H9 (cell line): ENCODE measurements around the gene SDR42E1. TPM values are rescaled to one million over a fixed set of nuclear protein-coding genes. Genes with fewer than 3 reads are reported as not detected.

Experiments
- DNase-seq: peaks from one replicate; pipeline ENCODE4 v3.0.0-alpha.2; 2017
- H2AFZ ChIP-seq: one replicate; pipeline ENCODE4 v1.6.1; 2013; ENCODE audit warnings: mild to moderate bottlenecking, low read length, control low read depth, moderate library complexity
- H2AK5ac ChIP-seq: 2 replicates; pipeline ENCODE4 v1.6.1; 2013; ENCODE audit warnings: low read length, control low read depth, mixed read lengths; ENCODE audit not compliant: insufficient read length
- H2BK120ac ChIP-seq: one replicate; pipeline ENCODE4 v1.6.1; 2013; ENCODE audit warnings: low read depth, mild to moderate bottlenecking, low read length, control low read depth, inconsistent platforms; ENCODE audit not compliant: poor library complexity, severe bottlenecking
- H2BK12ac ChIP-seq: 2 replicates; pipeline ENCODE4 v1.6.1; 2013; ENCODE audit warnings: low read length, control low read depth, mixed read lengths, low read depth; ENCODE audit not compliant: insufficient read length
- H2BK15ac ChIP-seq: 2 replicates; pipeline ENCODE4 v1.6.1; 2013; ENCODE audit warnings: low read depth, low read length, control low read depth
- H2BK20ac ChIP-seq: one replicate; pipeline ENCODE4 v1.6.1; 2013; ENCODE audit warnings: low read depth, mild to moderate bottlenecking, low read length, control low read depth, inconsistent platforms; ENCODE audit not compliant: poor library complexity, severe bottlenecking
- H2BK5ac ChIP-seq: 2 replicates; pipeline ENCODE4 v1.6.1; 2013; ENCODE audit warnings: low read length, control low read depth, mixed read lengths; ENCODE audit not compliant: insufficient read length
- H3K14ac ChIP-seq: 2 replicates; pipeline ENCODE4 v1.6.1; 2013; ENCODE audit warnings: low read length, control low read depth; ENCODE audit not compliant: insufficient read depth
- H3K18ac ChIP-seq: 2 replicates; pipeline ENCODE4 v1.6.1; 2013; ENCODE audit warnings: low read depth, mild to moderate bottlenecking, mixed read lengths, low read length, control low read depth; ENCODE audit not compliant: insufficient read length
- H3K23ac ChIP-seq: 2 replicates; pipeline ENCODE4 v1.6.1; 2013; ENCODE audit warnings: low read length, control low read depth, mixed read lengths, low read depth; ENCODE audit not compliant: insufficient read length
- H3K23me2 ChIP-seq: 2 replicates; pipeline ENCODE4 v1.6.1; 2013; ENCODE audit warnings: low read depth, mild to moderate bottlenecking, mixed read lengths, low read length, control low read depth; ENCODE audit not compliant: insufficient read length, poor library complexity, severe bottlenecking
- H3K27ac ChIP-seq: 2 replicates; pipeline ENCODE4 v1.5.1; 2013; ENCODE audit warnings: low read length, control low read depth, mixed read lengths, low read depth; ENCODE audit not compliant: insufficient read length
- H3K27me3 ChIP-seq: 2 replicates; pipeline ENCODE4 v1.6.1; 2013; ENCODE audit warnings: low read length, control low read depth, inconsistent platforms; ENCODE audit not compliant: insufficient read depth
- H3K4ac ChIP-seq: 2 replicates; pipeline ENCODE4 v1.6.1; 2013; ENCODE audit warnings: low read depth, mild to moderate bottlenecking, control low read depth, inconsistent platforms, low read length, moderate library complexity
- H3K4me1 ChIP-seq: 2 replicates; pipeline ENCODE4 v1.6.1; 2013; ENCODE audit warnings: low read length, control low read depth, inconsistent platforms; ENCODE audit not compliant: insufficient read depth
- H3K4me2 ChIP-seq: 2 replicates; pipeline ENCODE4 v1.6.1; 2013; ENCODE audit warnings: low read length, control low read depth, mixed read lengths; ENCODE audit not compliant: insufficient read length, insufficient read depth
- H3K56ac ChIP-seq: 2 replicates; pipeline ENCODE4 v1.6.1; 2013; ENCODE audit warnings: low read depth, mild to moderate bottlenecking, mixed read lengths, low read length, control low read depth; ENCODE audit not compliant: insufficient read length
- H3K79me1 ChIP-seq: 2 replicates; pipeline ENCODE4 v1.6.1; 2013; ENCODE audit warnings: low read depth, mild to moderate bottlenecking, moderate library complexity, low read length, control low read depth, inconsistent platforms; ENCODE audit not compliant: insufficient read depth, poor library complexity, severe bottlenecking
- H3K79me2 ChIP-seq: 2 replicates; pipeline ENCODE4 v1.6.1; 2013; ENCODE audit warnings: low read length, control low read depth, inconsistent platforms; ENCODE audit not compliant: insufficient read depth
- H3K9ac ChIP-seq: 2 replicates; pipeline ENCODE4 v1.6.1; 2013; ENCODE audit warnings: low read length, control low read depth, mixed read lengths; ENCODE audit not compliant: insufficient read length; ENCODE audit errors: extremely low read depth
- H3K9me3 ChIP-seq: one replicate; pipeline ENCODE4 v1.6.1; 2013; ENCODE audit warnings: low read depth, low read length, inconsistent platforms; ENCODE audit not compliant: control insufficient read depth
- H3T11ph ChIP-seq: one replicate; pipeline ENCODE4 v1.6.1; 2013; ENCODE audit warnings: mild to moderate bottlenecking, low read length, control low read depth, inconsistent platforms
- H4K20me1 ChIP-seq: one replicate; pipeline ENCODE4 v1.6.1; 2013; ENCODE audit not compliant: control insufficient read depth, insufficient read length, insufficient read depth
- H4K5ac ChIP-seq: 2 replicates; pipeline ENCODE4 v1.6.1; 2013; ENCODE audit warnings: low read depth, mild to moderate bottlenecking, mixed read lengths, low read length, control low read depth; ENCODE audit not compliant: insufficient read length
- H4K8ac ChIP-seq: replicated peaks from 2 replicates; pipeline ENCODE4 v1.6.1; 2013; ENCODE audit warnings: low read length, control low read depth, mixed read lengths, low read depth; ENCODE audit not compliant: insufficient read length
- H4K91ac ChIP-seq: 2 replicates; pipeline ENCODE4 v1.6.1; 2013; ENCODE audit warnings: low read depth, mild to moderate bottlenecking, moderate library complexity, mixed read lengths, low read length, control low read depth; ENCODE audit not compliant: insufficient read length
- H3K27ac Mint-ChIP-seq, 3 experiments: 2 replicates in 2 of 3; 3 replicates in 1 of 3; pipeline ENCODE4 v1.8.0; 2020 to 2021; ENCODE audit warnings: mixed read lengths in 3 of 3, mild to moderate bottlenecking in 1 of 3, moderate library complexity in 1 of 3
- H3K27me3 Mint-ChIP-seq: 2 replicates; pipeline ENCODE4 v1.8.0; 2021; ENCODE audit warnings: low read depth, mild to moderate bottlenecking, moderate library complexity, mixed read lengths
- H3K36me3 Mint-ChIP-seq, 3 experiments: 2 replicates in 2 of 3; 3 replicates in 1 of 3; pipeline ENCODE4 v1.8.0; 2020 to 2021; ENCODE audit warnings: low read depth in 3 of 3, mixed read lengths in 3 of 3; ENCODE audit not compliant: insufficient read depth in 1 of 3
- H3K4me1 Mint-ChIP-seq, 2 experiments: 2 replicates each; pipeline ENCODE4 v1.8.0; 2020; ENCODE audit warnings: mixed read lengths in 2 of 2
- H3K4me3 Mint-ChIP-seq, 2 experiments: 2 replicates in 1 of 2; 3 replicates in 1 of 2; pipeline ENCODE4 v1.8.0; 2020 to 2021; ENCODE audit warnings: mild to moderate bottlenecking in 2 of 2, mixed read lengths in 2 of 2, moderate library complexity in 1 of 2
- H3K9me3 Mint-ChIP-seq, 2 experiments: 2 replicates in 1 of 2; 3 replicates in 1 of 2; pipeline ENCODE4 v1.8.0; 2020; ENCODE audit warnings: mild to moderate bottlenecking in 2 of 2, mixed read lengths in 2 of 2, moderate library complexity in 1 of 2
- CTCF ChIP-seq: fragments of 200-600 bp; sonication (generic); conservative IDR thresholded peaks from 3 replicates; pipeline ENCODE4 v1.8.0; 2021; ENCODE audit warnings: antibody characterized with exemption, mild to moderate bottlenecking
- WGBS: extraction: QIAGEN DNeasy Blood & Tissue Kit; methylation state at CpG from one replicate; pipeline ENCODE4 v1.1.7; 2013; ENCODE audit warnings: missing lambda C conversion rate, low lambda C conversion rate, mixed read lengths; ENCODE audit not compliant: insufficient read length; ENCODE audit errors: extremely low coverage; 5-methylcytosine and 5-hydroxymethylcytosine counted together
- long read RNA-seq: library from polyadenylated mRNA; unstranded; transcript quantifications from one replicate; pipeline ENCODE4 v2.0.0, GENCODE V29; 2020
- total RNA-seq: library from RNA; stranded (reverse); gene quantifications from 2 replicates; pipeline ENCODE4 v1.2.1, GENCODE V29; 2021

Gene SDR42E1
- 0.02 TPM in 1 of 2 replicates, not detected in the other for total RNA-seq
- long read RNA-seq, partial matches to known transcripts = 0 of 1 reads
- long read RNA-seq, other reads (novel, unspliced or antisense) = 0 of 1 reads

- H2BK15ac ChIP-seq = no peak within 1 kb of the TSS
- H3K9me3 ChIP-seq = peaks cover 5% of the 10 kb centered on the region
- DNase-seq = no peak
- H3K23ac ChIP-seq = no peak within 1 kb of the TSS
- H3K23me2 ChIP-seq = no peaks in the 10 kb centered on the region
- no CpG with 5 or more reads among the region's 32 CpGs for WGBS
- H3K9me3 Mint-ChIP-seq = peaks cover 43 to 53% of the 10 kb centered on the region in 2 experiments
- no peaks in the 10 kb centered on the region for H3K4me1 ChIP-seq
- no peaks in the 10 kb centered on the region for H3K79me1 ChIP-seq
- peaks cover 25 to 35% (median 30%) of the 10 kb centered on the region in 3 experiments for H3K36me3 Mint-ChIP-seq
- no peak within 1 kb of the TSS for H3K56ac ChIP-seq
- H3K27me3 ChIP-seq = no peaks in the 10 kb centered on the region
- no peak within 1 kb of the TSS for H3K27ac ChIP-seq
- no peak within 1 kb of the TSS for H2BK20ac ChIP-seq
- H3T11ph ChIP-seq = no peak within 1 kb of the TSS
- H3K14ac ChIP-seq = no peak within 1 kb of the TSS
- H2BK12ac ChIP-seq = no peak within 1 kb of the TSS
- H4K8ac ChIP-seq = no peak within 1 kb of the TSS
- H3K79me2 ChIP-seq = no peaks in the 10 kb centered on the region
- H3K4me1 Mint-ChIP-seq = no peaks in the 10 kb centered on the region
- no peak within 1 kb of the TSS for H3K18ac ChIP-seq
- H4K91ac ChIP-seq = no peak within 1 kb of the TSS
- H3K27ac Mint-ChIP-seq = no peak within 1 kb of the TSS; a peak in 2 of 7 replicates
- H3K4ac ChIP-seq = no peak within 1 kb of the TSS
- H2AK5ac ChIP-seq = no peak within 1 kb of the TSS
- H3K27me3 Mint-ChIP-seq = peaks cover 9% of the 10 kb centered on the region
- H4K5ac ChIP-seq = no peak within 1 kb of the TSS
- H3K4me2 ChIP-seq = no peak within 1 kb of the TSS
- no peak within 1 kb of the TSS for H2AFZ ChIP-seq
- no peak within 1 kb of the TSS for H2BK120ac ChIP-seq
- no peaks in the 10 kb centered on the region for H4K20me1 ChIP-seq
- no peak within 1 kb of the TSS for H3K9ac ChIP-seq
- TF ChIP-seq CTCF = no peak
- H2BK5ac ChIP-seq = no peak within 1 kb of the TSS
- no peak within 1 kb of the TSS; a peak in 1 of 5 replicates for H3K4me3 Mint-ChIP-seq
Measured at GRCh38 chr16:82011199-82011641, at the start of gene SDR42E1. Gene SDR42E1 (minus strand): TSS chr16:82011470. CDS start chr16:82000858, 10,612 bp downstream.
